GM20000 (cell line): ENCODE results near the gene C8G.

Experiments used
- DNase-seq: peaks from one replicate; pipeline ENCODE4 v3.0.0; 2012; ENCODE audit warnings: low spot score
- TF ChIP-seq, protein P1 (sequence below): IDR thresholded peaks from 2 replicates; pipeline ENCODE4 v1.5.1; 2012; ENCODE audit warnings: mild to moderate bottlenecking, control low read depth; ENCODE audit errors: extremely low read depth, missing control alignments

C8G gene

DNA sequence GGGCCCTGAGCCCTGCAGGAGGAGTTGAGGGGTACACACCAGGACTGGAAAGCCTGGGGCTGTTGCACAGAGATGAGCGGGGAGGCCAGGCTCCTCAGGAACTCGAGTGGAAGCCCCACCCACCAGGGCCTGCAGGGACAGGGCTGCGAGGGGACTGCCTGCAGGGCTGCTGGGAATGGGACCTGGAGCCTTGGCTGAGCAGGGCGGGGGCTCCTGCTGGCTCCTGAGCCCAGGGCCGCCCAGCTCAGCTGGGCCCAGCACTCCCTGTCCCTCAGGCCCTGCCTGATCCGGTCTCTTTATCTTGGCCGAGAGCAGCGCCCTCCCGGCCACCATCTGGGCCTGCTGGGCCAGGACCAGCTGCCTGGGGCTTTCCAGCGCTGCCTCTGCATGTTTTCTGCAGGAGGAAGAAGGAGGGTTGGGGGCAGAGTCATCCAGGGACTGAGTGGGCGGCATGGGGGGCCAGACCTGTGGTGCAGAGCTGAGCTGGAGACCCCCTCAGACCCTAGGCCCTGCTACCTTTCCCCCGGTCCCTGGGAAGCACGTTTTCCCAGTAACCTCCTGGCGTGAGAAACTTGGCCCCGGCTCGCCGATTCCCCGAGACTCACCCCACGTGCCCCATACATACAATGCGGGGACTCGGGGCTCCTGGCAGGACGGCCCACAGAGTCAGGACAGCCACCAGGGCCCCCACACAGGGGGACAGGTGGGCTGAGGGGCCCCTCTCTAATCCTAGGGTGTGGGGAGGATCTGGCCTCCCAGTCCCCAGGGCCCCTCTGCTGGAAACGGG lies 16.4 kb downstream of the C8G start:
- TF ChIP-seq, protein P1, sequence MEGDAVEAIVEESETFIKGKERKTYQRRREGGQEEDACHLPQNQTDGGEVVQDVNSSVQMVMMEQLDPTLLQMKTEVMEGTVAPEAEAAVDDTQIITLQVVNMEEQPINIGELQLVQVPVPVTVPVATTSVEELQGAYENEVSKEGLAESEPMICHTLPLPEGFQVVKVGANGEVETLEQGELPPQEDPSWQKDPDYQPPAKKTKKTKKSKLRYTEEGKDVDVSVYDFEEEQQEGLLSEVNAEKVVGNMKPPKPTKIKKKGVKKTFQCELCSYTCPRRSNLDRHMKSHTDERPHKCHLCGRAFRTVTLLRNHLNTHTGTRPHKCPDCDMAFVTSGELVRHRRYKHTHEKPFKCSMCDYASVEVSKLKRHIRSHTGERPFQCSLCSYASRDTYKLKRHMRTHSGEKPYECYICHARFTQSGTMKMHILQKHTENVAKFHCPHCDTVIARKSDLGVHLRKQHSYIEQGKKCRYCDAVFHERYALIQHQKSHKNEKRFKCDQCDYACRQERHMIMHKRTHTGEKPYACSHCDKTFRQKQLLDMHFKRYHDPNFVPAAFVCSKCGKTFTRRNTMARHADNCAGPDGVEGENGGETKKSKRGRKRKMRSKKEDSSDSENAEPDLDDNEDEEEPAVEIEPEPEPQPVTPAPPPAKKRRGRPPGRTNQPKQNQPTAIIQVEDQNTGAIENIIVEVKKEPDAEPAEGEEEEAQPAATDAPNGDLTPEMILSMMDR = no peak
- no peak for DNase-seq

DNA sequence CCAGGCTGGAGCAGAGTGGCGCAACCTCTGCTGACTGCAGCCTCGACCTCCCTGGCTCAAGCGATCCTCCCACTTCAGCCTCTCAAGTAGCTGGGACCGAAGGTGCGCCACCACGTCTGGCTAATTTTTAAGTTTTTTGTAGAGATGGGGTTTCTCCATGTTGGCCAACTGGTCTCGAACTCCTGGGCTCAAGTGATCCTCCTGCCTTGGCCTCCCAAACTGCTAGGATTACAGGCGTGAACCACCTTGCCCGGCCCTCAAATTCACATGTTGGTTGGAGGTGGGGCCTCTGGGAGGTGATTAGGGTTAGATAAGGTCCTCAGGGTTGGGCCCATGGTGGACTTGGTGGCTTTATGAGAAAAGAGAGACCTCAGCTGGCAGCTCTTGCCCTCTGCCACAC lies 17.1 kb downstream of the C8G start:
- TF ChIP-seq, protein P1 = no peak
- no peak for DNase-seq

- TF ChIP-seq, protein P1 = no peak
- no peak for DNase-seq
These were observed 17.7 kb downstream of the C8G start for GRCh38 chr9:136962701-136963248.

- TF ChIP-seq, protein P1 = no peak
- DNase-seq = no peak
These were observed 18.3 kb downstream of the C8G start for GRCh38 chr9:136963341-136963740.

DNA sequence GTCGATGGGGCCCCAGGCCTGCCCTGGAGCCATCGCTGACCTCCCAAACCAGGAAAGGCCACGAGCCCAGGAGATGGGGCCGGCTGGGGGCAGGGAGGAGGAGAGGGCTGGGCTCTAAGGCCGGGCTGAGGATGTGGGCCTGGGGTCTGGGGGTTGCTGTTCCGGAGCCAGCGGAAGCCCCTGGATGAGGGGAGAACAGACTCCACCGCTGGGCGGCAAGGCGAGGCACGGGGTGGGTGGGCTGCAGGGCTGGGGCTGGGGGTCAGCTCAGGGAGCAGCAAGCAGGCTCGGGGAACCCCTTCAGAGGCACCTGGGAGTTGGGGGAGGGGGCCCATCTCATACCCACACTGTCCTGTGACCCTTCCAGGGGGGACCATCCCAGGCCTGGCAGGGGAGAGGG lies 18.7 kb downstream of the C8G start:
- TF ChIP-seq, protein P1 = no peak

GRCh38 chr9:136964171-136964689 lies 19.2 kb downstream of the C8G start:
- no peak for DNase-seq
- TF ChIP-seq, protein P1 = no peak

More for the DNA sequence above, 18.7 kb downstream of the C8G start:
- DNase-seq = no peak

DNA sequence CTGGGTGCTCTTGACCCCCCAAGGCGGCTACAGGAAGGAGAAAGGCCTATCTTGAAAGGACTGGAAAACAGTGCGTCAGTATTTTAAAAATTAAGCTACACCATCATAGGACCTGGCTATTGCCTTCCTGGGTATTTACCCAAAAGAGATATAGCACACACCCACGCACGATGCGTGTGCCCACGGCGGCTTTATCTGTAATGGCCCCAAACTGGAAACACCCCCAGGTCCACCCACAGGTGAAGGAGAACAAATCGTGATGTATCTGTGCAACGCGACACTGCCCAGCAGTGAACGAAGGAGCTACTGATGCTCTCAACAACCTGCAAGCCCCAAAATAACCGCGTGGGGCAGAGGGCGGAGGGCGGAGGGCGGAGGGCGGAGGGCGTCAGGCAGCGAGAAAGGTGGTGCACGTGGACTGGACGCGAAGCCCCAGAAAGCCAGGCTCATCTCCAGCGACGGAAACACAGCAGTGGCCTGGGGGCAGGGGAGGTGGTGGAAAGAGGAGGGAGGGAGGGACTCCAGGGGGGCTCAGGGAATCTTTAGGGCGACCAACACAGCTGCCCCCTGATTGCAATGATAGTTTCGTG lies 19.9 kb downstream of the C8G start:
- DNase-seq = no peak
- TF ChIP-seq, protein P1 = no peak
